H1 (cell line): ENCODE measurements around the gene CAPZB. TPM values are rescaled to one million over a fixed set of nuclear protein-coding genes. Genes with fewer than 3 reads are reported as not detected.

Experiments used
- CHD7 ChIP-seq: fragments of 300-600 bp; sonication (generic); IDR thresholded peaks from 2 replicates; pipeline ENCODE4 v1.7.1; 2012; ENCODE audit warnings: low read length, moderate library complexity, mild to moderate bottlenecking, inconsistent platforms; ENCODE audit not compliant: insufficient replicate concordance
- FOSL1 ChIP-seq: IDR thresholded peaks from 2 replicates; pipeline ENCODE4 v1.6.1; 2011; ENCODE audit warnings: mild to moderate bottlenecking, low read depth, low read length, moderate library complexity; ENCODE audit not compliant: insufficient read depth
- GTF2F1 ChIP-seq: IDR thresholded peaks from 2 replicates; pipeline ENCODE4 v1.6.1; 2012; ENCODE audit warnings: low read depth, low read length, improper control_type of control experiment, borderline replicate concordance
- JUND ChIP-seq: IDR thresholded peaks from 2 replicates; pipeline ENCODE4 v1.6.1; 2011; ENCODE audit warnings: mild to moderate bottlenecking, improper control_type of control experiment, low read length
- KDM4A ChIP-seq: IDR thresholded peaks from one replicate; pipeline ENCODE4 v1.7.1; 2012; ENCODE audit warnings: low read depth, mild to moderate bottlenecking, moderate library complexity, low read length, inconsistent platforms; ENCODE audit not compliant: severe bottlenecking
- TAF7 ChIP-seq: optimal IDR thresholded peaks from 2 replicates; pipeline ENCODE3; 2011; ENCODE audit warnings: low read depth, mild to moderate bottlenecking, inconsistent platforms, low read length, moderate library complexity, borderline replicate concordance
- TEAD4 ChIP-seq: IDR thresholded peaks from 2 replicates; pipeline ENCODE4 v1.6.1; 2012; ENCODE audit warnings: low read depth, low read length, inconsistent platforms, mixed read lengths
- YY1 ChIP-seq: IDR thresholded peaks from 2 replicates; pipeline ENCODE4 v1.6.1; 2011; ENCODE audit warnings: low read depth, mild to moderate bottlenecking, low read length
- polyA plus RNA-seq, 7 experiments: library from polyadenylated mRNA; depleted of rRNA in 3 of 7; stranded (reverse) in 5 of 7; unstranded in 2 of 7; fragments of >200 nt in 5 of 7; fragments of 200-250 nt in 2 of 7; gene quantifications; 1 replicate in 5 of 7; 2 replicates in 1 of 7; 4 replicates in 1 of 7; pipeline versions ENCODE4 v1.2.1 to v1.2.3, GENCODE V29; 2011 to 2013; ENCODE audit warnings: missing spikeins in 2 of 7, mixed read lengths in 2 of 7
- total RNA-seq: library from RNA; stranded (reverse); fragmentation: NEBNext Ultra II Directional; extraction: Animal tissue kit (Norgen Biotek cat#: 25700); gene quantifications from 2 replicates; pipeline ENCODE4 v1.2.1, GENCODE V29; 2021

The CAPZB gene
- total and polyA plus RNA-seq, 2 of the 8 experiments (the other 6 are each of a cell fraction or from before 2014, with no cell fraction given): 162 to 371 TPM

GRCh38 chr1:19517017-19517416 is 31.7 kb upstream of the CAPZB start (continued):
- TF ChIP-seq CHD7 (no peak), JUND (no peak), GTF2F1 (no peak), FOSL1 (no peak), KDM4A (no peak), YY1 (no peak), TEAD4 (no peak), TAF7 (no peak)
